AG20443 (cell line): ENCODE measurements around the gene NSRP1.
"Not testable (repeated sequence)": the region's sequence is repeated elsewhere in the genome, so short reads cannot be mapped to it uniquely, and the experiment has no call there.

Experiments
- DNase-seq: peaks from one replicate; pipeline ENCODE4 v3.0.0; 2012; ENCODE audit warnings: low spot score, mixed read lengths

The NSRP1 gene

DNA sequence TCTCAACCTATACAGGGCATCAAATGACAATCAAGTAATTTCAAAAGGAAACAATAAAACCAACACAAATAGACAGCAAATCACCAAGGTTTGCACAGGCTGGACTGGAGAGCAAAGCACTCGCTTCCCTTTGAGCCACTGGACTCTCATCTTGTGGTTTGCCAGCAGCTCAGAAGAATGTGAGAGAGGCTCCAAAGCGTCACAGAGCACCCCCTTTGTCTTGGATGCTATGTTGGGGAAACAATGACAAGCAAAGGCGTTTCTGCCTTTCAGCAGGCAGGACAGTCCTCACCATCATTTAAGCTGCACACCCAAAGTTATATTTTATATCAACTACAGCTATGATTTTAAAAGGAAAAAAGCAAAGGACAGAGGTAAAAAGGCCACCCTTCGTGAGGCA, 105.6 kb downstream of the NSRP1 start:
- no peak for DNase-seq

DNA sequence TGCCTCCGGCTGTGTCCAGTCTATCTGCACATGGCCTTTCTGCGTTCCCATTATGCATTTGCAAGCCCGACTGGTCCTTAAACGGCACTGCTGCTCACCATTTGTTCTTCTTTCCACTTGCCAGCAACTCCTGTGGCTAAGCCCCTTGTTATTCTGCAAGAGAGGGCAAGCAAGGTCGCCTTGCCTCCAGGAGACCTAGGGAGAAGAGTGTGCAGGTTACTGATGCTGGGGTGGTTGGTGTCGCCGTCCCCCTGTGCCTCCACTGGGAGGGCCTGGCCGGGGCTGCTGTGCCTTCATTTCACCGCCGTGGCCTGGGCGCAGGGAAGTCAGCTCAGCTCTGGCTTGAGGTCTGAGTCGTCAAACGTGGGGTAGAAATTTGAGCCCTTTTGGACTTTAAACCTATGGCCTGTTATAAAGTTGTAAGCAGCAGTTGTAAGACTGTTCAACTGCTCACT, 106.1 kb downstream of the NSRP1 start:
- DNase-seq = no peak

DNA sequence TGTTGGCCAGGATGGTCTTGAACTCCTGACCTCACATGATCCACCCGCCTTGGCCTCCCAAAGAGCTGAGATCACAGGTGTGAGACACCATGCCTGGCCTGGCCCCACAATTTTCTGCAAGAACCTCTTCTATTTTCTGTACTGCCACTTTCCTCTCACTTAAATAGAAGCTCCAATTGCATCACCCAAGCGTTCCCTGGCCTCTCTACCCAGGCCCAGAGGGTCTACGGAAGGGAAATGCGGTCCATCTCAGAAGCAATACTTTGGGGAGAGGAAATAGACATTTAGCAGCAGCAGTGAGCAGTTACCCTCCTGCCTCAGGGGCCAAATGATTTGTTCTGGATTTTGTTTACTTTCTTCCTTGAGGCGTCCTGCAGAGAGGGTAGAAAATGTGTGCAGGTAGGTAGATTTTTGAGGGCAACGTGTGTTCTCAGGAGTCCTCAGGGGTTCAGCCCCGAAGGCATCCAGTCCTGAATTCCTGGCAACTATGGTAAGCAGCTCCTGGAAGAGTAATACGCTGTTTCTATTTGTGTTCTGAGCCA, 107.9 kb downstream of the NSRP1 start:
- DNase-seq = no peak

DNA sequence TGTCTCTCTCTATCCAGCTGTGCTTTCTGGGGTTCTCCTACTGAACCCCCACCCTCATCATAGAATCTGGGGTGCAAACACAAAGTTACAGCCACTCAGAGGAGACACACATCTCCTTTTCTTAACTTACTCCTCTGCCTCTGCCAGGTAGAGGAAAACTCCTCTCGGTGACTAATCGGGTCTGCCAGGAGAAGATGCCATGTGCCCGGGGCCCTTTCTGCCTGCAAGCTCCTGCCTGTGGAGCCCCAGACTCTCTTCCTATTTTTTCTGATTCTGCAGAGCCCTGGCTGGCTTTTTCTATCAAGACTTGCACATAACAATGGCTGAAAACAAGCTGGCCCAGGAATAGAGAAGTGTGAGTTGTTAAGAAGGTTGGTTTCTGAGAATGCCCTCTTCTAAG, 108.5 kb downstream of the NSRP1 start:
- DNase-seq = no peak

DNA sequence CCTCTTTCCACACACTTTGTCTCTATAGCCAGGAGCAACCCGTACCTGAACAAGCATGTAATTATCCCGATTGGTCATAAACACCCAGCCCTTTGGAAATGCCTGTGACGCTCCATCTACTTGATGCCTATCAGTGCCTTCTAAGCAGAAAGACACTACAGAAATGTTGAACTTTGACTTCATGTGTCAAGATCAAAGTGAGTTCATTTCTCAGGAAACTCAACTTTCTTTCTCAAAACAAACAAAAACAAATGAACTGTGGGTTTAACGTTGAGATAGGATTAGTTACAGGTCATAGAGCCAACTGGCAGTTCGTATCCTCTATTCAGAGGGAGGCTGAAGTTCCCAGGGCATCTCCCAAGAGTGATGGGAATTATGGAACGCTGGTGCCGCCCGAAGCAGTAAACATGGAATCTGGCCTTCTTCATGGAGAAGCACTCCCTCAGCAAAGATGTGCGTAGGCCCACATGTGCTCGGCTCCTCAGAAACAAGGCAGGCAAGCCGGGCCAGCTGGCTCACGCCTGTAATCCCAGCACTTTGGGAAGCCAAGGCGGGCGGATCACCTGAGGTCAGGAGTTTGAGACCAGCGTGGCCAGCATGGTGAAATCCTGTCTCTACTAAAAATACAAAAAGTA, 109.4 kb downstream of the NSRP1 start:
- DNase-seq = no peak

DNA sequence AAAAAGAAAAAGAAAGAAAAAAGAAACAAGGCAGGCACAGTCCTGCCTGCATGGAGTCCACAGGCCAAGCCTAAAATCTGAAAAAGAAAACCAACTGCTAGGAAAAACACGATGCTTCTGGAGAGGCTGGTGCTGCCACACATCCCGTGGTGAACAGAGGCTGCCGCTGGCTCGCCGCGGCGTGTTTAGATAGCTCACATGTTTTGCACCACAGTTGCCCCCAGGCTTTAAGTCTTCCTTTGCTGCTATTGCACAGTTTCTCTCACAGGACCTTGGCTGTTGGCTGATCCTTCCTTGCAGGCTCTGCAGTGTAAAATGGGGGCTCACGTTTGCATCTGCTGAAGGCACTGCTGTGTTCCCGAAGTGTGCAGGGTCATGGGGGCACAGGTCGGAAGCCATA, 110.3 kb downstream of the NSRP1 start:
- DNase-seq = no peak

DNA sequence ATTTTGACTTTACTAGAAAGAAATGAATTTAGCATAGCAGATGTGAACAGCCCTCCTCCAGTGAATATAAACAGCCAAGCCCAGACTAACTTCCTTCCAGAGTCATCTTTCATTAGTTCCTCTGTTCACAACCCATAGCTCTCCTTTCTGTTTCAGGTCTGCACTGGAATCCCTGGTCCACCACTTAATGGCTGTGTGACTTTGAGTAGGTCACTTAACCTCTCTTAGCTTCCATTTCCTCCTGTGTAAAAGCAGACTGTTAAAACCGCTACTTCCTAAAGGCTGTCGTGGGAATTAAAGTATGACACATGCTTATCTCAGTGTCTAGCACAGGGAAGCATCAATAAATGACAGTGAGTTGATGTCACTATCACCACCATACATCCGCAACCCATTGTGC, 111.4 kb downstream of the NSRP1 start:
- no peak for DNase-seq

DNA sequence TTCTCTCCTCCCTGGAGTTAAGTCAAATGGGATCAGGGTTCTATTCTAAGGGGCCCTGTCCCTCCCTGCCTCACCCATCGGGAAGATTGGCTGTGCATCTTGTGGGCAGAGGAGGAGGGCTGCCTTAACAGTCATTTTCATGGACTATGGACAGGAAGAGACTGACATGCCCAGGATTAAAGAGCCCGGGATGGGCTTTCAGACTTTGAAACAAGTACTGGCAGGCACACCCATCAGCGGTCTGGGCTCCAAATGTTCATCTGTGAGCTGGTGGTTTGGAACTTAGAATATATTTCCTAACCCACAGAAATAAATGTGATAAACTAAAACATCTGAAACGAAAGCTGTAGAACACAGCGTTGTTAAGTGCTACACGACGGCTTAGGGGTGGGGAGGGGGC, 112.4 kb downstream of the NSRP1 start:
- DNase-seq = peak; percentile 73

DNA sequence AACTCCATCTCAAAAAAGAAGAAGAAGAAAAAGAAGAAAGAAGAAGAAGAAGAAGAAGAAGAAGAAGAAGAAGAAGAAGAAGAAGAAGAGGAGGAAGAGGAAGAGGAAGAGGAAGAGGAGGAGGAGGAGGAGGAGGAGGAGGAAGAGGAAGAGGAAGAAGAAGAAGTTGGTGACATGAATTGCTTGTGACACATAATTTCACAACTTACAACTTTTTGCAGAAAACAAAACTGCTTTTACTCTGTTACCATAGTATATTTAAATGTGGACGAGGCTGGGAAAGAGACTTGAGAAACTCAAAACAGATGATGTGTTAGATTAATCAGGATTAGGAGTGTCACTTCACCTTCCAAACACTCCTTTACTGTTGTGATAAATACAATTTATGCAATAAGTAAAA, 113.4 kb downstream of the NSRP1 start:
- not testable (repeated sequence) for DNase-seq

DNA sequence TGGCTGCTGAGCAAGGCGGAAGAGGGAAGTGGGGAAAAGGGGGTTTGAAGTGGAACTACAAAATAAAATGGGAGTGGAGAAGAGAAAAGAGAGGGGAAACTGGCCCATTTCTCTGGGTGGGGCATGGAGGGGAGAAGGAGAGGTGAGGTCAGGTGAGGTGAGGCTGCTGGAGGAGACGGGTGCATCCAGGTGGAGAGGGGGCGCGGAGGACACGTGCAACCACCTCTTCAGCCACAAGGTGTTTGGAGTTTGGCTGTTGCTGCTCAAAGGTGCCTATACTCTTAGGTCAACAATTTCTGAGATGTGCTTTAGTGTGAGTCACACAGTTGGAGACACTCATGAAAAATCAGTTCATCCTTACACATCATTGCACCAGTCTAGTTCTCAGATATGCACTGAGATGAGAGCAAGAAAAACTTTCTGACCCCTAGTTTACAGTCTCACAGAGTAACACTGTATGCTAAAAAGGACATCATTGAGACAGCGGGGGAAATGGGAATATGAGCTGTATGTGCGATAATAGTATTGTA, 114.0 kb downstream of the NSRP1 start:
- DNase-seq = no peak

DNA sequence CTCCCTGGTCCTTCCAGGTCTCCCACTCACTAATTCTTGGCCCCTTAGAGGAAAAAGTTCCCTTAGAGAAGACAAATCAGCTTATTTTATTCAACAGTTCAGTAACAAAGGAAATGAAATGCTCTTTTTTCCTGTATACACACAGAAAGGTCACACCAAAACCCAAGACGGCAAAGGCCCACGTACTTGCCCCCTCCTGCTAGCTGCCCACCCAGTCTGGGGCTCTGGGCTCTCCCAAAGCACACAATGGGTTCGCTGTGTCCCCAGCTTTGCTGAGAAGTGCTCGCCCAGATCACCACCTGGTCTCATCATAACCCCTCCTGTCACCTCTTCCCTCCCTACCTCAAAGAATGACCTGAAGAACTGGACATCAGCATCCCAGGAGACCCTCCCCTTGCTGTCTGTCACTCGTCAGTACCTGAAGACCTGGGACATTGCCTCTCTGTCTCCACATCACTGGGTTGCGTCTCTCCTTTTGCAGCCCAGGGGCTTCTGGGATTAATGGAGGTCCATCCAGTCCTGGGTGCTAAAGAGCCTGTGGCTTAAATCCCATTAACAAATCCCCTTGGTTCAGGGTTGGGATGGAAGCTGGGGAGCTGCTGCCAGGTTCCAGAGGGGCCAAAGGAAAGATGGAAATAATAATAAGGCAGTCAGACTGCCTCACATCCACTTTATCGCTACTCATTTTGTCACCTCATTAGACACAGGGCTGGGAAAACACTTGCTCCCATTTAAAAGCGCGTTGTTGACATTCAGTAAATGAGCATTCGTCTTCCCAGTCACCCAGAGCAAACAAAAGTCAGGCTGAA, 115.6 kb downstream of the NSRP1 start:
- DNase-seq = no peak

DNA sequence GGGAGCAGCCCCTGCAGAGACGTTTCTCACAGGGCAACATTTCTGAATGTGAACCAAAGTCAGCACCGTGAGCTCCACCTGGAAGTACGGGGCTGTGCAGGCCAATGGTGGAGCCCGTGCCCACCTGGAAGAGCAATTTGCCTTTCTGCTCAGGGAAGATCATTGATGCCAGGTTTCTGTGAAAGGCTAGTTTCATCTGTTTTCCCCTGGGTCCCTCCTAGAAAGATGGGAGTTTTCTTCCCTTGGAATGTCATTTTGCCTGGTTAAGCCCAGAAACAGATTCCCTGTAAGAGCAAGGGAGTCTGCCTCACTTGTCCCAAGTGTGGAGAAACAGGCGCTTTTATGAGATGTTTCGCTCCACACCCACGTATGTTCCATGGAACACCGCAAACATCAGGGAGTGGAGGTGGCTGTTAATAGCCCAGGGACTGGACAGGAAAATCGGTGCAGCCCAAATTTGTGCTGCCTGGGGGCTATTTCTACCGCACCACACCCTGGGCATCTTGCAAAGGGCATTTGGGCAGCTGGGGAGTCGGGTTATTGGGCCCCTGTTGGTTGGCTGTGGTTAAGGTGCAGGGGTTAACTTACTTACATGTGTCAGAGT, 116.3 kb downstream of the NSRP1 start:
- no peak for DNase-seq

DNA sequence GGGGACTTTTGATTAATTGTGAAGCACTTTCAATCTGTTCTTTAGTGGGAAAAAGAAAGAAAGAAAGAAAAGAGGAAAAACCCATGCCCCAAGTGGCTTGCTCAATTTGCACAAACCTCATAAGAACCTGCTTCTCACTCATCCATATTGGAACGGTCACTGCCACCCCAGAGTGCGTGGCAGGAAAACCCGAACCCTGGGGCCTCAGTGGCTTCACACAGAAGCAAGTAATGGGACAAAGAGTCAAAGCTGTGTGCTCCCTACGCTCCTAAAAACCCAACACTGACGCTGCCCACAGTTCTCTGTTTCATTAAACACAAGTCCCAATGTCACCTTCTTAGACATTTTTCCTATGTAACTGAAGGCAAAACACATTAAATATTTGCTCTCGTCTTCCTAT, 117.7 kb downstream of the NSRP1 start:
- DNase-seq = no peak

DNA sequence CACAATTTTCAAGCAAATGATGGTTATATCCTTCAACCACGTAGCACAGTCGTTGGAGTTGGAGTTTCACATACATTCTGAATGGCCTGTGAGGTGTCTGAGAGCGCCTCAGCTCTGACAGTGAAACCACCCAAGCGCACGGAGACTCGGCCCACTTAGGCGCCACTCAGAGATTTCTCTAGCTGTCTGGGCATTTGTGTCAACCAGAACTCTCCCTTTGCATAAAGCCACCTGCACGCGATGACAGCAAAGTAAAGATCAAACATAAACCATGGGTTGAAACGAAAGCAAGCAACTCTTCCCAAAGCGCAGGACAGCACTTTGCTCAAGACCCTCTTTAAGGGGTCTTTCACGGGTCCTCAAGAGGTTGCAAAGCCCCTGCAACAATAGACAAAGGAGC, 118.3 kb downstream of the NSRP1 start:
- DNase-seq = no peak

DNA sequence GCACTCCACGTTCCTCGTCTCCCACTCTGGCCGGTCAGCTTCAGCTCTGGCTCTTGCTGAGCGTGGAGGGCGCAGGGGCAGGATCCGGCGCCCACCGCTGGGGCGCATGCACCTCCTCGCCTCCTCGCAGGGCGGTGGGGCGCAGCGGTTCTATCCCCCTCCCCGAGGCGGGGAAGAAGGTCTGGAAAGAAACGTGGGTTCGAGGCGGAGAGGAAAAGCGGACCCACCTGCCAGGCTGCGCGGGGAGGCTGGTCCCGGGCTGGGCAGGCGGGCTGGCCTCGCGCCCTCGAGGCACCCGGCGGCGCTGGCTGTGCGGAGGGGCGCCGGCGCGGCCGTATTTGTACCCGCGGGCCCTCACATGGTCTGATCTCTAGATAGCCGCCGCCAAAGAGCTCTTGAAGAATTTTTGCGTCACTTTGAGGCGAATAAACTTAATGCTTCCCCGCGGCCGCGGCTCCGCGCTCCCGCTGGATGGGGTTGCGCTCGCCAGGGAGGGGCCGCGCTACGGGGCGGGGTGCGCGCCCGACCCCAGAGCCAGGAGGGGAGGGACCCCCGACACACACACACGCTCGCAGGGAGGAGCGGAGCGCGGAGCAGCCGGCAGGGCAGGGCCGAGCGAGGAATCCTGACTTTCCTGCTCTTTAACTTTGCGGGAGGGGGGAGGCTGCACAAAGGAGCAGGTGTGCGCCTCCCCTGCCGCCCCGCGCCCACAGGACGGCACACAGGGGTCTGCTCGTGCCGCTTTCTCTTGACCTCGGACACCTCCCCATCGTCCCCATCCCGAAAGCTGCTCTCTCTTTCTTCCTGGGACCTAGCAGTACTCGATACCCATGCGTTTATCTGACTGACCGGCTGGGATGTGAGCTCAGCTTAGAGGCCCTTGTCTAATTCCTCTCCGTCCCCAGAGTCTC, 119.0 kb downstream of the NSRP1 start, which contains the start of gene SLC6A4:
TSS of gene SLC6A4 (minus strand) at position 312 of the 911 bp plus-strand sequence. CDS start 13,739 bp downstream, outside the sequence.
- peak; percentile 61 for DNase-seq
